DLD1 (cell line): Measurements from ENCODE around the gene TREML1.

Experiments used
- in situ Hi-C: cut with HindIII; loops from 2 replicates; pipeline ENCODE4 v1.10.0; 2017; ENCODE audit warnings: low sequenced_read_pairs

The TREML1 gene

GRCh38 chr6:41153992-41154625 lies at the start of gene TREML1:
TSS of gene TREML1 (minus strand) at chr6:41154347. CDS start at chr6:41154288, 59 bp downstream.
- in situ Hi-C loops = no loop called here

DNA sequence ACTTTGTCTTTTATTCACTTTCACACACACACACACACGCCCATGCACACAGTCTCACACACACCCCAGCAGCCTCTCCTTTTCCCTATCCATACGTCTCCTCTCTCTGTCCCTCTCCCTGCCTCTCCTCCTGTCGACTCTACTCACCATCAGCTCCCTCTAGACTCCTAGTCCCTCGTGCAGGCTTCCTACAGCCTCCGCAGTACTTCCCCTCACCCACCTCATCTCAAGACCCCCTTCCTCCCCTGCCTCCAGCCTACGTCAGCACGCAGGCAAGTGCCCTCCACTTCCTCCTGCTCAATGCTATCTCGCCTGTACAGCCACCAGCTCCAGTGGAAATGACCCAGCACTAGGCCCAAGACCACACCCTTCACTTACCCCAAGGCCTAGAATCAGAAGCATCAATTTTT lies 47.6 kb upstream of the TREML1 start:
- in situ Hi-C loops = no loop called here

- in situ Hi-C loops = no loop called here
Observed at GRCh38 chr6:41200901-41201763, 47.0 kb upstream of the TREML1 start, which contains the start of gene TREML2. TSS of gene TREML2 (minus strand) at chr6:41201149. CDS start at chr6:41201008, 141 bp downstream.

DNA sequence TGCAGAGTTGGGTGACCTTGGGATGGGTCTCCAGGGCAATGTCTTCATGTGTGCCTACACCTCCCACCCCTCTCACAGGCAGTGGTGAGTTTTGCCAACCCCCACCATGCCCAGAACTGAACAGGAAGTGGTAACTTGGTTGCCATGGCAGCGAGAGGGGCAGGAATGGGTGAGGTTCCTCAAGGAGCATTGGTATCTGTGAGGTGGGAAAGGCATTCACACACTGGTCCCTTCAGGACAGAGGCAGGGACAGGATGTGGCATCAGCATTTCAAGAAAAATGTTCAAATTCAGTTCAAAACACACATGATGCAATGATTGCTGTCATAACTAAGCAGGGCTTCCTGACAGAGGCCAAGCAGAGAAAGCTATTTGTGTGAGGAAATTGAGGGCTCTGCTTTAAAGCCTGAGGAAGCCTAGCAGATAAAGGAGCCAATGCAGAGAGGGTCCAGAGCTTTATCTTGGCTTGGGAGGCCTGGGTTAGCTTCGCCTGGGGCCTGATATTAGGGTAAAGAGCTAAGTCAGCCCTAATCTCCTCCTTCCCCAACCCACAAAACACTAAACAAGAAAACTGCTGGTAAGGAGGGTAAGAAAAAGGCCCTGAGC lies 46.3 kb upstream of the TREML1 start:
- in situ Hi-C loops = no loop called here

GRCh38 chr6:41199552-41200246 lies 45.6 kb upstream of the TREML1 start:
- in situ Hi-C loops = loop anchor here (25.0 kb wide), 1 partner anchor 112 kb away; no protein-coding TSS in a partner anchor

DNA sequence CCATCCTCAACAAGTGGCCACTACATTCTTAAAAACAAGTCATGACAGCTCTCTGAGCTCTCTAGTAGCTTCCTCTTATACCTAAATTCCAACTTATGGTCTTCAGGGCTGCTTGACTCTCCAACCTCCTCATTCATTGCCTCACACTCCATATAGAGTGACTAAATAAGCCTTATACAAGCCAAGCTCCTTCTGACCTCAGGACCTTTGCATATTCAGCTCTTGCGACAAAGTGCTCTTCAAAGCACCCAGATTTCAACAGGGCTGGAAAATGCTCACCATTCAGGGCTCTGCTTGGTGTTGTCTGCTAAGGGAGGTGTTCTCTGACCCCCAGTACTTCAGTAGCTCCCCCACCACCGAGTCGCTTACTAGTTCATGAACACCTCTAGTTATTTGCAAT lies 43.1 kb upstream of the TREML1 start:
- in situ Hi-C loops = loop anchor here (25.0 kb wide), 1 partner anchor 110 kb away; no protein-coding TSS in a partner anchor

GRCh38 chr6:41194386-41194785 lies 40.2 kb upstream of the TREML1 start:
- in situ Hi-C loops = loop anchor here (25.0 kb wide), 1 partner anchor 107 kb away; no protein-coding TSS in a partner anchor

DNA sequence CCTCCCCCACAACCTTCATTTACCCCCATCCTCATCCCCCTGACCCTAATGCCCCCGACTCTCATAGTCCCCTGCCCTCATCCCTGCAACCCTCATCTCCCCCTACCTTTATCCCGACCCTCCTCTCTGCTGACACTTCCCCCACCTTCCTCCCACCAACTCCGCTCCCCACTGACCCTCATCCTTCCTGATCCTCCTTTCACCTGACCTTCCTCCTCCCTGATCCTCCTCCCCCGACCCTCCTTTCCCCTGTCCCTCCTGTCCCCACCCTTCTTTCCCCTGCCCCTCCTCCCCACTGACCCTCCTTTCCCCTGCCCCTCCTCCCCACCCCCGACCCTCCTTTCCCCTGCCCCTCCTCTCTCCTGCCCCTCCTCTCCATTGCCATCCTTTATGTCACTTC lies 39.7 kb upstream of the TREML1 start:
- in situ Hi-C loops = loop anchor here (25.0 kb wide), 1 partner anchor 107 kb away; no protein-coding TSS in a partner anchor

GRCh38 chr6:41193171-41193734 lies 39.1 kb upstream of the TREML1 start:
- in situ Hi-C loops = loop anchor here (25.0 kb wide), 1 partner anchor 106 kb away; no protein-coding TSS in a partner anchor

- in situ Hi-C loops = loop anchor here (25.0 kb wide), 1 partner anchor 104 kb away; no protein-coding TSS in a partner anchor
Observed at GRCh38 chr6:41191569-41191968, 37.4 kb upstream of the TREML1 start.

- in situ Hi-C loops = loop anchor here (25.0 kb wide), 1 partner anchor 103 kb away; no protein-coding TSS in a partner anchor
Observed at GRCh38 chr6:41190791-41191190, 36.6 kb upstream of the TREML1 start.

GRCh38 chr6:41189967-41190366 lies 35.8 kb upstream of the TREML1 start:
- in situ Hi-C loops = loop anchor here (25.0 kb wide), 1 partner anchor 103 kb away; no protein-coding TSS in a partner anchor

DNA sequence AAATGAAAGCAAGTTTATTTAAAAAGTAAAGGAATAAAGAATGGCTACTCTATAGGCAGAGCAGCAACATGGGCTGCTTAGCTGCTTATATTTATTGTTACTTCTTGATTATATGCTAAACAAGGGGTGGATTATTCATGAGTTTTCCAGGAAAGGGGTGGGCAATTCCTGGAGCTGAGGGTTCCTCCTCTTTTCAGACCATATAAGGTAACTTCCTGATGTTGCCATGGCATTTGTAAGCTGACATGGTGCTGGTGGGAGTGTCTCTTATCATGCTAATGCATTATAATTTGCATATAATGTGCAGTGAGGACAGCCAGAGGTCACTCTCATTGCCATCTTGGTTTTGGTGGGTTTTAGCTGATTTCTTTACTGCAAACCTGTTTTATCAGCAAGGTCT lies 34.9 kb upstream of the TREML1 start:
- in situ Hi-C loops = loop anchor here (25.0 kb wide), 1 partner anchor 102 kb away; no protein-coding TSS in a partner anchor

DNA sequence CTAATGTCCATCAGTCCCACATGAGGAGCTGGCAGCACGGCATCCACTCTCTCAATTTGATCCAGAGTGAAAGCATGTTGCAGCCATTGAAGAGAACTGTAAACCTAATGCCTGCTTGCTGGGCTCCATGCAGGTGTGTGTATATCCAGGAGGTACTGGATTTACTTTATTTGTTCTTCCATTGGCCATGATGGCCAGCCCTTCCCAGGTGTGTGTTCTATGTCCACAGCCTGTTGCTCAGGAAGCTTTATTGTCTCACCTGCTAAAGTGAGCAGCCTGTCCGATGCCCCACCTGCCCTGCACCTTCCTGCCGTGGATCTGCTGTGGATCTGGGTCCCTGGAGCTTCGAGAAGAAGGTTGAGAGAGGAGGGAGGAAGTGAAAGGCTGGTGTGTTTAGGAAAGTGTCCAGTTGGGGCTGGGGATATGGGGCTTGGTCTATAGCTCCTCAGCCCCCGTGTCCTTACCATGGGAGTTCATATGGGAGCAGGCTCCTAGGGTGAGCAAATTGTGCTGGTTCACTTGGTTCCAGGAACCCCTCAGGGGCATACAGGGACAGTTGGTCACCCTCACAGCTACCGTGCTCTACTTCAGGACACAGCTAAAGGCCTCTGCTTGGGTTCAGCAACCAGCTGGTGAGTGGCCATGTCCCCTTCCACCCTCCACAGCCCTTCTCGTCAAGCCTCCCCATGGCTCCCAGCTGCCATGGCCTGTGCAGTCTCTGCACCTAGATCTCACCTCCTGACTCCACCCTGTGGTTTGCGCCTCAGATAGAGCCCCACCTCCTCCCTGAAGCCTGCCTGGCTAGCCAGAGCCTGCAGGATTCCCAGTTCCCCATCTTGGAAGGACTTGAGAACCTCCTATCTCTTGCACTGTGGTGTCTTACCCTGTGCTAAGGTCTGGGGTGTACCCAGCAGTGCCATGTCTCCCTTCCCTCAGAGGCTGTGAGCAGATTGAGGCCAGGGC lies 34.1 kb upstream of the TREML1 start:
- in situ Hi-C loops = loop anchor here (25.0 kb wide), 1 partner anchor 101 kb away; no protein-coding TSS in a partner anchor

DNA sequence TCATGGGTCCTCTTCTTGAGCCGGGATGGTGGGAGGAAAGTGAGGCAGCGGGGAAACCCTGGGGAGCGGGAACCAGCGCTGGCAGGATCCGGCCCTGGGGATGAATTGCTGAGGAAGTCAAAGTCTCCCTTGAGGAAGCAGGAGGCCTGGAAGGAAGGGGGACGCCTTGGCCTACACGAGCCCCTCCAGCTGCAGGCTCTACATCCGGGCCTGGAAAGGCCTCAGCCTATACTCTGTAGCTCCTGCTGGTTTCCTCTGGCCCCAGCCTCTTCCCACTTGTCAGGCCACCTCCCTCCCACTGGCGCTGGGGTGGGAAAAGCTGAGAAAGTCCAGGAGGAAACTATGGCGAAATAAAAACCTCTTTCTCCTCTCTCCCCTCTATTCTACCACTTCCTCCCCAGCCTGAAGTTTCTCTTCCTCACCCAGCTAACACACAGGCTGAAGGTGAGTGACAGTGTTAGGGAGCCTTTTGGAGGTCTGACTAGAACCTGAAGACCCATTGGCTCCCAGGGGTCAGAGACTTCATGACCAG lies 31.9 kb upstream of the TREML1 start:
- in situ Hi-C loops = loop anchor here (25.0 kb wide), 1 partner anchor 99 kb away; no protein-coding TSS in a partner anchor

DNA sequence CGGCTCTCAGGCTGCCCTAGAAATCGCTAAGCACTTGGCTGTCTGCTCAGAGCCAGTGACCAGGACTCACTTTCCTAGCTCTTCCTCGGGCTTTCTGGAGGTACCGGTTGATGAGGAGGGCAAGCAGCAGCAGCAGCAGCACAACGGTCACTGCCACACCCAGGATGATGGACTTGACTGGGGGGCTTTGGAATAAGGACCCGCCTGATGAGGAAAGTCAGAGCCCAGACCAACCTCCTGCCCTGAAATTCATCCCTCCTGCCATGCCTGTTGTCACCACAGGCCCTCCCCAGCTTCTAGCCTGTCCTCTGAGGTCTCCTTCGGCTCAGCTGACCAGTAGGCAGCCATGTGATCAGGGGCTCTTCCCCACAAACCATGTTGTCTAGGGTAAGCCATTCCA lies 30.6 kb upstream of the TREML1 start:
- in situ Hi-C loops = loop anchor here (25.0 kb wide), 1 partner anchor 97 kb away; no protein-coding TSS in a partner anchor

GRCh38 chr6:41182069-41183034 lies 28.2 kb upstream of the TREML1 start:
- in situ Hi-C loops = loop anchor here (25.0 kb wide), 1 partner anchor 95 kb away; no protein-coding TSS in a partner anchor
